ENCODE measurements around the gene STX2. TPM values are rescaled to one million over a fixed set of nuclear protein-coding genes. Genes with fewer than 3 reads are reported as not detected.
"Not testable (repeated sequence)": the region's sequence is repeated elsewhere in the genome, so short reads cannot be mapped to it uniquely, and the experiment has no call there.

Gene STX2
- total RNA-seq, 1 donor from 2014 or later, result 19.5 TPM

GRCh38 chr12:130806574-130806973 is 32.5 kb downstream of the STX2 start:
- intact Hi-C loops (cut with micrococcal nuclease), result no loop called here

GRCh38 chr12:130805635-130806034 is 33.4 kb downstream of the STX2 start:
- intact Hi-C loops (cut with micrococcal nuclease), result no loop called here

GRCh38 chr12:130804216-130804615 is 34.8 kb downstream of the STX2 start:
- intact Hi-C loops (cut with micrococcal nuclease), result no loop called here

DNA sequence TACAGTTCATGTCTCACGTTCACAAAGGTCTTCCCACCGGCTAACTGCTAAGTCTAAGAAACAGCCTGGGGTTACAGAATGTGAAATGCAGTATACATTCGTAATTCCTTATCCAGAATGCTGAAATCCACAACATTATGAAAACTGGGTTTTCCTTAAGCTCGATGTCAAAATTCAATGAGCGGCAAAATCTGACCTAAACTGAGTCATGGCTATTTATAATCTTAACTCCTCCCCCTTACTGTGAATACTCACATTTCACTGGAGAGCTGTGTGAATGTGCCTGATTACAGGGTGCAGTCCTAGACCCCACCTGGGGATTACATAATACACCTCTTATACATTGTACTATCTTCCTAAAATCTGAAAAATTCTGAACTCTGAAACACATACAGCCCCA is 35.3 kb downstream of the STX2 start:
- intact Hi-C loops (cut with micrococcal nuclease), result no loop called here

DNA sequence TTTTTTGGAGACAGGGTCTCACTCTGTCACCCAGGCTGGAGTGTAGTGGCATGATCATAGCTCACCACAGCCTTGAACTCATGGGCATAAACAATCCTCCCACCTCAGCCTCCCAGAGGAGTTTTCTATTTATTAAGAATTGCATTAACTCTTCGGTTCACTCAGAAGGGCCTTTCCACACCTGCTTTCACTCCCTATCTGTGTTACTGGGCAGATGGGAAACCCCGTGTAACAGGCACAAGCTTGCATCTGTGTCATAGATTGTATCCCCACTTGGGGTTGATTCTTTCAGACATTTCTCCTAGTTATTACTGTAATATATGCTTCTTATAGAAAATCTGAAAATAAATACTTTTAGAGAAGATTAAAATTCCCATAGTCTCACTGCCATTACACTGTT is 38.7 kb downstream of the STX2 start:
- intact Hi-C loops (cut with micrococcal nuclease), result no loop called here

DNA sequence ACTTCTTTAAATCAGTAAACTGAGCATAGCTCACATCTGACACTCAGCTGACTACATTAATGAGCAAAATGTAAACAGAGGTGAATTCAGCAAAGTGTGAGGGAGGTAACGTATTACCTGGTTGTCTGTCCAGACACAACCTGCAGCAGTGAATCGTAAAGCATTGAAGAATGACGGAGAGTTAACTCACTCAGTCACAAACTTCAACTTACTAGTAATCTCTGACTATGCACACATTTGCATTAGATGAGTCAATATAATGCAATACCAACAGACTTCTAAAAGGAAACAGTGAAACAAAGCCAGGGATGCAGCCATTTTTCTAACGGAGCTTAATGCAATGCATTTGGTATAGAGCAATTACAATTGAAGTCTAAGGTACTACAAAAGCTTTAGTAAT is 40.0 kb downstream of the STX2 start:
- intact Hi-C loops (cut with micrococcal nuclease), result no loop called here

DNA sequence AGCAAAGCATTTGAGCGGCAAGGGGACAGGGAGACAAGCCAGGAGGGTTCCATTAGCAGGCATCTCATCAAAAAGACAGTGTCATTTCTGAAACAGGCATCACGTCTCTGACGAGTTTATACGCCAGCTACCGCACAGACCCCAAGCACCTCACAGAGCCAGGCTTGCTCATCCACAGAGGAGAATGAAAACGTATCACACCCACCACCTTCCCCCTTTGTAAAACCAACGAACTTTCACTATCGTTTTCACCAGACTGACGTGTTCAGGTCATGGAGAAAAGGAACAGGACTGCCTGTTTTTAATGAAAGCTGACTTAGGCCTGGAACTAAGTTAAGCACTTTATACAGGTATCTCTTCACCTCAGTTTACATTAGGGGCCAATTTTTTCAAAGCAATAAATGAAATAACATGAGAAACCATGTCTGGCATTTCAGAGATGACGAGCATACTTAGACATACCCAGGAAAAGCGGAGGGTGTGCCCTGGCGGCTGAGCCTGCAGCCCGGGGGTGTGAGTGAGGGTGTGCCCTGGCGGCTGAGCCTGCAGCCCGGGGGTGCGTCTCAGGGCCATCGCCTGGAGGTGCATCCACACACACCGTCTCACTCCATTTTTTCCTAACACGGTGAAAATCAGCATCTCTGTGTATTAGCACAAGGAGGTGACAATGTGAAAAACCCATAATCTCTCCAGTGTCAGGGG is 41.9 kb downstream of the STX2 start:
- intact Hi-C loops (cut with micrococcal nuclease), result loop anchor here (1.0 to 2.0 kb wide), 4 partner anchors 20 to 74 kb away; no protein-coding TSS in a partner anchor

GRCh38 chr12:130795906-130796305 is 43.1 kb downstream of the STX2 start:
- intact Hi-C loops (cut with micrococcal nuclease), result loop anchor here (2.0 kb wide), 3 partner anchors 19 to 75 kb away; no protein-coding TSS in a partner anchor

GRCh38 chr12:130793554-130793849 is 45.5 kb downstream of the STX2 start:
- intact Hi-C loops (cut with micrococcal nuclease), result no loop called here

- intact Hi-C loops (cut with micrococcal nuclease), result no loop called here
Observed at GRCh38 chr12:130792821-130793553, 46.1 kb downstream of the STX2 start.

GRCh38 chr12:130791629-130792028 is 47.4 kb downstream of the STX2 start:
- intact Hi-C loops (cut with micrococcal nuclease), result no loop called here

GRCh38 chr12:130788515-130788914 is 50.5 kb downstream of the STX2 start:
- intact Hi-C loops (cut with micrococcal nuclease), result no loop called here

DNA sequence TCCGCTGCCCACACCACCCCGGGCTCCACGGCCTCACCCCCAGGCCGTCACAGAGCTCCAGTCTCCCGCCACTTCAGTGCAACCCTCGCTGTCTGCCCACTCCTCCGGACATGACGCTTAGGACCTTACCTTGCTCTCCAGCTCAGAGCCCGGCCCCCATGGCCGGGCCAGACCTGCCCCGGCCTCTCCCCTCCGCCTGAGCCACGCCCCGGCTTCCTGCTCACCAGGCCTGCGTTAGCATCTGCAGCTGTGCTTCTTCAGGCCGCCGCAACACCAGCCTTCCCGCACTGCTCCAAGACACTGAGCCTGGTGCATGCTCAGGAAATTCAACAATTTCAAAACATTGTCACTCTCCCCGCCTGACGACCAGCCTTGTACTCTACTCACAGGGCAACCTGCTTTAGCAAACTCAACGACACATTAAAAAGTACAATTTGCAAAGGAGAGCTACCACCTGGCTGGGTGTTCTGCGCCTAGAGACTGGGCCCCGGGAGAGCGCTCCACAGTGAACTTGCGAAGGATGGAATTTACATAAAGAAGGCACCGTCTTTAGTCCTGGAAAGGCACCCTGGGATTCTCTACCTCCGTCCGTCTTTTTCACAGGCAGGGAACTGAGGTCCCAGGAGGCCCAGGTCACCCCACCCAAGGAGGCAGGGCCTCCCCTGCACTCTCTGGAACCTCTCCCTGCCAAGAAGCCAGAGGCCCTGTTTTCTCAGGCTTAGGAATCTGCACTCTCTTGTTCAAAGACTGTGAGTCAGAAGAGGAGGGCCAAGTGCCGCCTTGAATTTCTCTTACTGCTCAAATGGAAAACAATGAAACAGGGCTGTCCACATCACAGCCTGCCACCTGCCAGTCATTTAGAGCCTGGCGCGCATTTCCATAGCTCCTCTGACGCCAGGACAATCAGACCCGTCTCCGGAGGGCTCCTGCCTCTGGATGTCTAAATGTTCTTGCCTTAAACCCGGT is 51.3 kb downstream of the STX2 start:
- intact Hi-C loops (cut with micrococcal nuclease), result no loop called here

GRCh38 chr12:130787041-130787440 is 52.0 kb downstream of the STX2 start:
- intact Hi-C loops (cut with micrococcal nuclease), result no loop called here

GRCh38 chr12:130783110-130783715 is 55.8 kb downstream of the STX2 start:
- intact Hi-C loops (cut with micrococcal nuclease), result no loop called here

- intact Hi-C loops (cut with micrococcal nuclease), result not testable (repeated sequence)
Observed at GRCh38 chr12:130782245-130782644, 56.8 kb downstream of the STX2 start.

- intact Hi-C loops (cut with micrococcal nuclease), result no loop called here
Observed at GRCh38 chr12:130780880-130781575, 58.0 kb downstream of the STX2 start.

DNA sequence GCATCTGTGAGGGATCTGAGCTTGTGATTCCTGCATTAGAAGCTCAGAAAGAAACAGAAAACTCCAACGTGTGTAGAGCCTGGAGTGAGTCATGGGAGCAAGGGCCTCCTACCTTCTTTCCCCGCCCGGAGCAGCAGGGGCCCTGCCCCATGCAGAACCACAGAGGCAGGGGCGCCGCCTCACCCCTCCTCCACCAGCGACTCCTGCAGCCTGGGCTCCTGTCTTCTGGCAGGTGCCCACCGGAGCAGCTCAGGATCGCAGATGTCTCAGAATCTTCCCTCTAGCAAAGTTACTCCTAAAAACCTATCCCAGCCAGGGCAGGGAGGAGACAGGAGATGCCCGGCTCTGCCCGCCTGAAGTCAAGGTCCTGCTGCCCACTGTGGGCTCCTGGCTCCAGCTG is 58.7 kb downstream of the STX2 start:
- intact Hi-C loops (cut with micrococcal nuclease), result no loop called here

DNA sequence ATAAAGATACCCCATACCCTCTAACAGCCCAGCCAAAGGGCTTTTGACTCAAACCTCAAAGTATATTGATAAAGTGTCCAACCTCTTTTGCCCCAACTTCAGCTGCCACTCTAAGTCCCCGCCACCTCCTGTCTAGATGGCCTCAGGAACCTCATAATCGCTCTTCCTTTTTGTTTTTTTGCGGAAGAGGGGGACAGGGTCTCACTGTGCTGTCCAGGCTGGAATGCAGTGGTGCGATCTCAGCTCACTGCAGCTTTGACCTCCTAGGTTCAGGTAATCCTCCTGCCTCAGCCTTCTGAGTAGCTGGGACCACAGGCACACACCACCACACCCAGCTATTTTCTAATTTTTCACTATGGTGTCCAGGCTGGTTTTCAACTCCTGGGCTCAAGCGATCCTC is 60.3 kb downstream of the STX2 start:
- intact Hi-C loops (cut with micrococcal nuclease), result no loop called here

DNA sequence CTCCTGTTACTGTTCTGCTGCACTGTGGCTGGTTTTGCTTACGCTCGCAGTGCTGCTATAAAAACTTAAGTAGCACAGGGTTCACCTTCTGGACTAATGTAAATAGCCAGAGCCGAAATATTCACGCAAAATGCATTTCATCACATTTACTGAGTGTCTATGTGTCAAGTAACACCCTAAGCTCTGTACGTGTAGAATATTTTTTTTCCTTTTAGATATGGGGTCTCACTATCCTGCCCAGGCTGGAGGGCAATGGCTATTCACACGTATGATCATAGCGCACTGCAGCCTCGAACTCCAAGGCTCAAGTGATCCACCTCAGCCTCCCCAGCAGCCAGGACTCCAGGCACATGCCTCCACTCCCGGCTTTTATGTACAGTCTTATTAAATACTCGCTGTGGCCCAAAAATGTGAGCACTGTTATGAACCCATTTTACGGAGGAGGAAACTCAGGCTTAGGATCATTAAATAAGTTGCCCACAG is 62.2 kb downstream of the STX2 start:
- intact Hi-C loops (cut with micrococcal nuclease), result loop anchor here (2.0 kb wide), 1 partner anchor 20 kb away; no protein-coding TSS in a partner anchor

Data from T-helper 1 cell treated with Interleukin-12 subunit alpha and Interleukin-12 subunit beta and Interleukin-4 antibody, amounts not matched to agents 30 ng/mL and 1 ng/mL, for 36 hours (primary cell).